Measurements from ENCODE around the gene XKR3.
"Not testable (repeated sequence)": the region's sequence is repeated elsewhere in the genome, so short reads cannot be mapped to it uniquely, and the experiment has no call there.

Gene XKR3

DNA sequence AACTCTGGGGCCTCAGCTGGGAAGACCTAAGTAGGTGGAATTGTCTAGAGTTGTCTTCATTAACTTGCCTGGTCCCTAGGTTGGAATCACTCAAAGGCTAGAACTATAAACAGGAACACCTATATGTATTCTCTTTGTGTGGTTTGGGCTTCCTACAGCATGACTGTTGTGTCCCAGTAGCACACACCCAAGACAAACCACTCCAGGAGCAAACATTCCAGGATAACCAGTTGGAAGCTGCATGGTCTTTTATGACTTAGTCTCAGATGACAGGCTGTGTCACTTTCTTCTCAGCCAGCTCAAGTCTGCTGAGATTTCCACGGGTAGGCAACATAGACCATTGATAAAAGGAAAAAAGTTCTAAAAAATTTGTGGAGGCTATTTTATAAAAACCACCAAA, 90.9 kb downstream of the XKR3 start:
- not testable (repeated sequence) for DNase-seq
